ENCODE measurements around the gene SGSM2. TPM values are rescaled to one million over a fixed set of nuclear protein-coding genes. Genes with fewer than 3 reads are reported as not detected.

SGSM2 gene
- polyA plus RNA-seq, 1 donor: 50.0 TPM

DNA sequence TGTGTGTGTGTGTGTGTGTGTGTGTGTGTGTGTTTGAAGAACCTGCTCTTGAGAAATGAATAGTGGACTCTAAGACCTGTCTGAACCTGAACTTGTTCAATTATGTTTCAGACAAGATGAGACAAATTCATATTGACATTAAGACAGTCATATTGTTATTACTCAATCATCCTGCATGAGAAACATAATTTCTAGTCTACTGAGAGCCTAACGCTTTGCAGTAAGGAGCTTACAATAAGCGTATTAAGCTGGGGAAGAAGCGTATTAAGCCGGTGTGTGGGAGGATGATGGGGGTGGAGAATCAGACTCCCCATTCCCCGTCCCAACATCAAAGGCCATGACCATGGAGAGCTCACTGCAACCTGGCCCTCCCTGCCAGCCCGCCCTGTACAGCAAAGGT is 86.0 kb downstream of the SGSM2 start:
- no CpG with 5 or more reads among the region's 6 CpGs for WGBS (ENCODE audit: insufficient coverage, low lambda C conversion rate)
- no peaks in the 10 kb centered on the region for H3K9me3 ChIP-seq (ENCODE audit: control insufficient read depth, low read depth, low read length)
- H3K36me3 ChIP-seq (ENCODE audit: control insufficient read depth, insufficient read depth, low read length): peaks cover 41% of the 10 kb centered on the region
- H3K27ac ChIP-seq (ENCODE audit: low read length): no peak overlapping the region
- no peak for DNase-seq
- no peaks in the 10 kb centered on the region for H3K27me3 ChIP-seq (ENCODE audit: control insufficient read depth, insufficient read depth, low read length)
- no peak overlapping the region for H3K4me3 ChIP-seq (ENCODE audit: low read length)
- H3K4me1 ChIP-seq (ENCODE audit: control insufficient read depth, insufficient read depth, low read length): no peaks in the 10 kb centered on the region

DNA sequence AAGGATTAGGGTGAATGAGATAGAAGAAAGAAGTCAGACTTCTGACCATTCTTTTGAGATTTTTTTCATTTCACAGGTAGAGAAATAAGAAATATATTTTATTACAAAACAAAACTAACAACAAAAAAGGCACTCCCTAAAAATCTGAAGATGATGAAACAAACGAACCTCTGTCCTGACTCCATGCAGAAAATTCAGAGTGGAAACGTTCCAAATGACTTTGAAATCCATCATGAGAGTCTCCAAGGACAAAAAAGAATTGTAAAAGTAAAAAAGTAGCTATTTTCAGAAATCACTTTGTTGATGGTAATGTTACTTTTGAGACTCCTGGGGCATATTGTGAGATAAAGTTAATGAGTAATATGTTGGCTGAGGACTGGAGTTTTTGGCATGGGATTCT is 89.9 kb downstream of the SGSM2 start:
- Histone ChIP-seq H3K27me3 (ENCODE audit: control insufficient read depth, insufficient read depth, low read length) (no peaks in the 10 kb centered on the region), H3K4me1 (ENCODE audit: control insufficient read depth, insufficient read depth, low read length) (no peaks in the 10 kb centered on the region), H3K27ac (ENCODE audit: low read length) (no peak overlapping the region), H3K4me3 (ENCODE audit: low read length) (no peak overlapping the region), H3K36me3 (ENCODE audit: control insufficient read depth, insufficient read depth, low read length) (peaks cover 12% of the 10 kb centered on the region), H3K9me3 (ENCODE audit: control insufficient read depth, low read depth, low read length) (no peaks in the 10 kb centered on the region)
- DNase-seq: no peak
- 100% methylated on average over 2 of the region's 2 CpGs for WGBS (ENCODE audit: insufficient coverage, low lambda C conversion rate)

DNA sequence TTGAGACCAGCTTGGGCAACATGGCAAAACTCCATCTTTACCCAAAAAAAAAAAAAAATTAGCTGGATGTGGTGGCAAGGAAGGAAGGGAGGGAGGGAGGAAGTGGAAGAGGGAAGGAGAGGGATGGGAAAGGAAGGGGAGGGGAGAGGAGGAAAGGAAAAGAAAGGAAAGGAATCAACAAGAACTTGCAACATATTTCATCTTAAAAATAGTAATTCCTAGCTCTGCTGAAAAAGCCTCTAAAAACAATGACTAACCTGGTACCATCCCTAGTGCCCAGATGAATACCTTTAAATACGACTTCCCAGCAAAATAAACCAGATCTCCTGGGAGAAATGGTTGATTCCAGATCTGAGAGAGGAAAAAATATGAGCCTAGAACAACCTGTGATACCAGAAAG is 90.6 kb downstream of the SGSM2 start:
- Histone ChIP-seq H3K27ac (ENCODE audit: low read length) (no peak overlapping the region), H3K4me1 (ENCODE audit: control insufficient read depth, insufficient read depth, low read length) (no peaks in the 10 kb centered on the region), H3K27me3 (ENCODE audit: control insufficient read depth, insufficient read depth, low read length) (no peaks in the 10 kb centered on the region), H3K4me3 (ENCODE audit: low read length) (no peak overlapping the region), H3K9me3 (ENCODE audit: control insufficient read depth, low read depth, low read length) (no peaks in the 10 kb centered on the region), H3K36me3 (ENCODE audit: control insufficient read depth, insufficient read depth, low read length) (peaks cover 14% of the 10 kb centered on the region)
- DNase-seq: no peak
- no CpG with 5 or more reads among the region's 1 CpG for WGBS (ENCODE audit: insufficient coverage, low lambda C conversion rate)

Other genes with a start within 250 kb of the SGSM2 start
- gene SMG6, start 33.7 kb upstream of the SGSM2 start, polyA plus RNA-seq: 18.0 TPM
- 8.4 TPM for gene SRR, start 33.6 kb upstream of the SGSM2 start, polyA plus RNA-seq
- 24.2 TPM for gene TSR1, start 1.0 kb upstream of the SGSM2 start, polyA plus RNA-seq
- gene MNT, start 63.6 kb downstream of the SGSM2 start, polyA plus RNA-seq: 20.3 TPM
- gene METTL16, start 174.4 kb downstream of the SGSM2 start, polyA plus RNA-seq: 26.3 TPM

All from large intestine (tissue), 3 donors.